Stimulated activated CD8-positive, alpha-beta memory T cell treated with anti-CD3 and anti-CD28 coated beads, Interleukin-15, amount 100 ng/mL, for 4 hours (primary cell): ENCODE measurements around the gene PEX3.

Experiments
- DNase-seq, 2 donors: peaks; one replicate each; pipeline ENCODE4 v3.0.0-alpha.2; 2020; ENCODE audit warnings: low read depth in 2 of 2

The PEX3 gene

GRCh38 chr6:143538374-143538773 lies 87.8 kb downstream of the PEX3 start:
- DNase-seq = no peak

GRCh38 chr6:143539106-143539505 lies 88.5 kb downstream of the PEX3 start:
- no peak for DNase-seq

GRCh38 chr6:143539734-143540133 lies 89.1 kb downstream of the PEX3 start:
- DNase-seq = no peak

- DNase-seq = no peak
Measured at GRCh38 chr6:143540192-143540591, 89.6 kb downstream of the PEX3 start.
